GM19043 (cell line): ENCODE results near the gene ZBTB25.
"Not testable (repeated sequence)": the region's sequence is repeated elsewhere in the genome, so short reads cannot be mapped to it uniquely, and the experiment has no call there.

Experiments
- ATAC-seq: cut with Tn5 transposase; IDR thresholded peaks from one replicate; pipeline ENCODE4 v1.9.1; 2021; ENCODE audit warnings: low read depth; ENCODE audit not compliant: unreplicated experiment

Gene ZBTB25

DNA sequence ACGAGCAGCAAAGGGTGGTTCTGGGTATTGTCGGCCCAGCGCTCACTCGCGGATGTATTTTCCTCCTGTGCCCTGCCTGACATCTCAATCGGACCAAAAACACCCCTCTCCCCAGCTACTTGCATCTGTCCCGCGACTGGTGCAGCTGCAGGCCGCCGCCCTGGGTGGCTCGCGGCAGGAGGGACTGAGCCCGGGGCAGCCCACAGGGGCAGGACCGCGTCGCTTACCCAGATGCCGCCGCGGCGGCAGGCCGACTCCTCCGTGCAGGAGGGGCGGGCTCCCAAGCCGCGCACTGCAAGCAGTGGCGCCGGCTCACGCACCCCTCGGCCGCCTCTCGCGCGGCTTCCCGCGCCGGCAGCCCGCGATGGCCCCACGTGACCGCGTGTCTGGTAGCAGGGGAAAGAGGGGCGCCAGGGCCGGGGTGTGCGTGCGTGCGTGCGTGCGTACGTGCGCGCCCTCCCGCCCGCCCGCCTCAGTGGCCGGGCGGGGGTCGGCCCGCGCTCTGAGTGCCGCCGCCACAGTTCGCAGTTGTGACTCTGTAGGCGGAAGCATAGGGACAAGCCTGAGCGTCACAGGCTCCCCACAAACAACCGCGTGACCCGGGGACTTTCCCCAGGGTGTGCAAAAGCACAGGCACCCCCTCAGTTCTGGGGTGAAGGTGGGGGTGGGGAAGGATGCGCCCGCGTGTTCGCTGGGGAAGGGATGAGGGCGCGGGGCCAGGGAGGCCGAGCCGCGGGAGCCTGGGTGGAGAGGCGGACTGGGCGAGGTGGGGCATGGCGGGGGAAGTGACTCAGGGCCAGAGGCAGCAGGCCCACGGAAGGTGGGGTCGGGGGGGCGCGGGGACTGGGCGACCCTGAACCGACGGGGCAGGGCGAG is at the start of gene ZBTB25:
ZBTB25 (minus strand) TSS at position 405 of the 876 bp plus-strand sequence. CDS start 13,305 bp downstream, outside the sequence.
- ATAC-seq = peak; percentile 48

GRCh38 chr14:64550621-64551333 is 47.1 kb upstream of the ZBTB25 start:
- ATAC-seq = no peak

- ATAC-seq = no peak
Measured at GRCh38 chr14:64549791-64550620, 46.4 kb upstream of the ZBTB25 start, which contains the start of gene PPP1R36. Gene PPP1R36 (plus strand): TSS chr14:64549961. CDS start chr14:64549998, 37 bp downstream.

- ATAC-seq = no peak
Measured at GRCh38 chr14:64549016-64549415, 45.4 kb upstream of the ZBTB25 start.

- ATAC-seq = no peak
Measured at GRCh38 chr14:64544607-64545312, 41.1 kb upstream of the ZBTB25 start.

DNA sequence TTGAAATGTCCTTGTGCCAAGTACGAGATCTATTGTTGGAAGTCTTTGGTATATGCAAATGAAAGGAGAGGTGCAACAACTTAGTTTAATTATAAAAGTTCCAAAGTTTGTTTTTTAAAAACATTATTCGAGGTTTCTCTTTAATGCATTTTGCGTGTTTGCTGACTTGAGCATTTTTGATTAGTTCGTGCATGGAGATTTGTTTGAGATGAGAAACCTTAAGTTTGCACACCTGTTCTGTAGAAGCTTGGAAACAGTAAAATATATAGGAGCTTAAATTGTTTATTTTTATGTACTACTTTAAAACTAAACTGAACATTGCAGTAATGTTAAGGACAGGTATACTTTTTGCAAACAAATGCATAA is 39.2 kb upstream of the ZBTB25 start:
- no peak for ATAC-seq

- ATAC-seq = no peak
Measured at GRCh38 chr14:64541972-64542835, 38.6 kb upstream of the ZBTB25 start.

DNA sequence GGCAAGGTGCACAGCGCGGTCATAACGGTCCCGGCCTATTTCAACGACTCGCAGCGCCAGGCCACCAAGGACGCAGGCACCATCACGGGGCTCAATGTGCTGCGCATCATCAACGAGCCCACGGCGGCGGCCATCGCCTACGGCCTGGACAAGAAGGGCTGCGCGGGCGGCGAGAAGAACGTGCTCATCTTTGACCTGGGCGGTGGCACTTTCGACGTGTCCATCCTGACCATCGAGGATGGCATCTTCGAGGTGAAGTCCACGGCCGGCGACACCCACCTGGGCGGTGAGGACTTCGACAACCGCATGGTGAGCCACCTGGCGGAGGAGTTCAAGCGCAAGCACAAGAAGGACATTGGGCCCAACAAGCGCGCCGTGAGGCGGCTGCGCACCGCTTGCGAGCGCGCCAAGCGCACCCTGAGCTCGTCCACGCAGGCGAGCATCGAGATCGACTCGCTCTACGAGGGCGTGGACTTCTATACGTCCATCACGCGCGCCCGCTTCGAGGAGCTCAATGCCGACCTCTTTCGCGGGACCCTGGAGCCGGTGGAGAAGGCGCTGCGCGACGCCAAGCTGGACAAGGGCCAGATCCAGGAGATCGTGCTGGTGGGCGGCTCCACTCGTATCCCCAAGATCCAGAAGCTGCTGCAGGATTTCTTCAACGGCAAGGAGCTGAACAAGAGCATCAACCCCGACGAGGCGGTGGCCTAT is 37.8 kb upstream of the ZBTB25 start:
- ATAC-seq = no peak

DNA sequence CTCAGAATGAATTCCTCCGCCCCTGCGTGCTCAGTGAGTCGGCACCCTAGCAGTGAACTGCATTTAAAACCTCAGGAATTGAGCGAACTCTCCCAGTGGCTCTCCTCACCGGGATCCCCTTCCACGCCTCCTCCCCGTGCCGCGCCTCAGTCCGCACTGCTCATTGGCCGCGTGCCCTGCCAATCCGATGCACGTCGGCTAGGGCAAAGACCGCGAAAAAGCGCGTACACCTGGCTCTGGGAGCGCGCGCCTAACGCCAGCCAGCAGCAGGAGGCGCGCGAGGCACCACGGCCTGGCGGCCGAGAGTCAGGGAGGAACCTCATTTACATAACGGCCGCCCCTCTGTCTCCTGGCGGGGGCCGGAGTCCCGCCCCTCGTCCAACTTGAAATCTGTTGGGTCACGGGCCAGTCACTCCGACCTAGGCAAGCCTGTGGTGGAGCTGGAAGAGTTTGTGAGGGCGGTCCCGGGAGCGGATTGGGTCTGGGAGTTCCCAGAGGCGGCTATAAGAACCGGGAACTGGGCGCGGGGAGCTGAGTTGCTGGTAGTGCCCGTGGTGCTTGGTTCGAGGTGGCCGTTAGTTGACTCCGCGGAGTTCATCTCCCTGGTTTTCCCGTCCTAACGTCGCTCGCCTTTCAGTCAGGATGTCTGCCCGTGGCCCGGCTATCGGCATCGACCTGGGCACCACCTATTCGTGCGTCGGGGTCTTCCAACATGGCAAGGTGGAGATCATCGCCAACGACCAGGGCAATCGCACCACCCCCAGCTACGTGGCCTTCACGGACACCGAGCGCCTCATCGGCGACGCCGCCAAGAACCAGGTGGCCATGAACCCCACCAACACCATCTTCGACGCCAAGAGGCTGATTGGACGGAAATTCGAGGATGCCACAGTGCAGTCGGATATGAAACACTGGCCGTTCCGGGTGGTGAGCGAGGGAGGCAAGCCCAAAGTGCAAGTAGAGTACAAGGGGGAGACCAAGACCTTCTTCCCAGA is 36.9 kb upstream of the ZBTB25 start, which contains the start of gene HSPA2:
HSPA2 (plus strand) TSS at position 534 of the 995 bp plus-strand sequence; CDS start at position 643, 109 bp downstream.
- peak; percentile 93 for ATAC-seq

- ATAC-seq = no peak
Measured at GRCh38 chr14:64536488-64537245, 33.0 kb upstream of the ZBTB25 start.

DNA sequence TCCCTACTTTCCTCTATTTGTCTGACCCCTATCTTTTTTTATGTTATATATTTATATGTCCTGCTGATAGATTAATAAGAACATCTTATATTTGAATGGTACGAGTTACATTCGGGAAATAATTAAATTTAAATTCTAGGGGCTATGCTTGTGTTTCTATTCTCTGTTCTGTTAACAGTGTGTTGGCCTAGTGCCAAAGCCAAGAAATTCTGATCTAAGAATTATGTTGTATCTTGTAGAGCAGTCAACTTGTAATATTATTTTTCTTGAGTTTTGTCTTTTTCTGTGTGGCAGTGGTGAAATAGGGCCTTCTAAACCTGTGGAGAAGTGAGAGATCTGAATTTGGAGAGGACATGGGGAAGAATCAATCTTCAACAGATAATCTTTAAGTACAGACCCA is 27.9 kb upstream of the ZBTB25 start:
- no peak for ATAC-seq

GRCh38 chr14:64525354-64525753 is 21.7 kb upstream of the ZBTB25 start:
- no peak for ATAC-seq

DNA sequence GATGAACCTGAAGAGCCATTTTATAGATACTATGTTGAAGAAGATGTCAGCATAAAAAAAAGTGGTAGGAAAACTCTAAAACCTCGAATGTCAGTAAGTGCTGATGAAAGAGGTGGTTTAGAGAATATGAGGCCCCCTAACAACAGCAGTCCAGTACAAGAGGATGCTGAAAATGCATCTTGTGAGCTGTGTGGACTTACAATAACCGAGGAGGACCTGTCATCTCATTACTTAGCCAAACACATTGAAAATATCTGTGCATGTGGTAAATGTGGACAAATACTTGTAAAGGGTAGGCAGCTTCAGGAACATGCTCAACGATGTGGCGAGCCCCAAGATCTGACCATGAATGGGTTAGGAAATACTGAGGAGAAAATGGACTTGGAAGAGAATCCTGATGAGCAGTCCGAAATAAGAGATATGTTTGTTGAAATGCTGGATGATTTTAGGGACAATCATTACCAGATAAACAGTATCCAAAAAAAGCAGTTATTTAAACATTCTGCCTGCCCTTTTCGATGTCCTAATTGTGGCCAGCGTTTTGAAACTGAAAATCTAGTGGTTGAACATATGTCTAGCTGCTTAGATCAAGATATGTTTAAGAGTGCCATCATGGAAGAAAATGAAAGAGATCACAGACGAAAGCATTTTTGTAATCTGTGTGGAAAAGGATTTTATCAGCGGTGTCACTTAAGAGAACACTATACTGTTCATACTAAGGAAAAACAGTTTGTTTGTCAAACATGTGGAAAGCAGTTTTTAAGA is 19.1 kb upstream of the ZBTB25 start:
- ATAC-seq = no peak

DNA sequence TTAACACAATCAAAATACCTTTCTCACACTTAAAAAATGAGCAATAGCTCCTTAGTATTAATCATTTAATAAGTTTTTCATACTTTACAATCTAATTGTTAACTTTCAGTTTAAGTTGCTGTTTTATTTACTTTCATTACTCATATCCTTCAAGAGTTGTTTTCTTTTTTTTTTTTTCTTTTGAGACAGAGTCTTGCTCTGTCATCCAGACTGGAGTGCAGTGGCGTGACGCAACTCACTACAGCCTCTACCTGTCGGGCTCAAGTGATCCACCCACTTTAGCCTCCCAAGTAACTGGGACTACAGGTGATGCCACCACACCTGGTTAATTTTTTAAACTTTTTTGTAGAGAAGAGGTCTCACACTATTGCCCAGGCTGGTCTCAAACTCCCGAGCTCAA is 17.1 kb upstream of the ZBTB25 start:
- ATAC-seq = no peak

DNA sequence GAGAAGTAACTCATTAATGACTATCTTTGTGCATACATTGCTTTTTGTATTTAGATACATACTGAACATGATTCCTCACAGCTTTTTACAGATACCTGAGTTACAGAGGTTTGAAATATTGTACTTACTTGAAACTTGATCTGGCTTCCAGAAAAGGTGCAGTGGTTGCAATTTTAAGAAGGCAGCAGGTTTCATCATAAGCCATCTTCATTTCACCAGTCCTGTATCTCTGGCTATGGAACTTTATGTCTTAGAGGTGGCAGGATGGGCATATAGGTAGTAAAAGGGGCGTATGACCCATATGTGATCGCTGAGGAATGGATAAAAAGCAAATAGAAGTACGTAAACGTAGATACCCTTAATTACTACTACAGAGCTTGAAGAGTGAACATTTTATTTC is 14.6 kb upstream of the ZBTB25 start:
- ATAC-seq = no peak

GRCh38 chr14:64517667-64518066 is 14.0 kb upstream of the ZBTB25 start:
- ATAC-seq = not testable (repeated sequence)
